HUES6 (cell line): ENCODE results near the gene HADHA.
A peak's percentile ranks its signal among the peaks of the same experiment; 100 is the strongest.

Source experiments
- H3K27ac ChIP-seq: 2 replicates; pipeline ENCODE4 v1.7.0; 2013; ENCODE audit warnings: low read depth, mild to moderate bottlenecking, low read length, inconsistent platforms
- H3K27me3 ChIP-seq: 2 replicates; pipeline ENCODE4 v1.6.1; 2013; ENCODE audit warnings: low read length; ENCODE audit not compliant: control insufficient read depth, insufficient read depth
- H3K36me3 ChIP-seq: 2 replicates; pipeline ENCODE4 v1.6.1; 2013; ENCODE audit warnings: low read length; ENCODE audit not compliant: control insufficient read depth, insufficient read depth
- H3K4me1 ChIP-seq: 2 replicates; pipeline ENCODE4 v1.6.1; 2013; ENCODE audit warnings: low read length; ENCODE audit not compliant: control insufficient read depth, insufficient read depth
- H3K4me3 ChIP-seq: 2 replicates; pipeline ENCODE4 v1.5.1; 2013; ENCODE audit warnings: low read depth, low read length
- H3K9ac ChIP-seq: one replicate; pipeline ENCODE4 v1.6.1; 2013; ENCODE audit warnings: mild to moderate bottlenecking, low read length
- H3K9me3 ChIP-seq: 2 replicates; pipeline ENCODE4 v1.6.1; 2013; ENCODE audit warnings: low read depth, low read length; ENCODE audit not compliant: control insufficient read depth, insufficient read depth

HADHA gene

DNA sequence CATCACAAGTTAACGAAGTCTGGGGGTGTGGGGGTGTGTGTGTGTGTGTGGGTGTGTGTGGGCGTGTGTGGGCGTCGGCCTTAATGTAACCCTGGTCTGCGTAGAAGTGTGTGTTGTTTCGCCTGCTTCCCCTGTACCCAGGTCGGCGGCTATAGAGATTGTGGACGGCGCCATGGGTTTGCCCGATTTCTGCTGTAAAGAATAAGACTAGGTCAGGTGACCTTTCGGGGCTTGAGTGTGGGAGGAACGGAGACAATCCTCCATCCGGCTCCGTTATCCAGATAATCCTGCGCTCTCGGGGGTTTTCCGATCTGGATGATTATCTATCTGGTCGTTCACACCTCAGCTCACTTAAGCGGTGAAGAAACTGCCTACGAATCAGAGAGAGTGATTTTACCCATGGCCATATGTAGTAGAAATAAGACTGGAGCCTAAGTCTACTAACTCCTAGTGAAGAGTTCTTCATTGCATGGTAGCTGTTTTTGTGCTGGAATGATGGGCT lies 850 bp upstream of the HADHA start:
- Histone ChIP-seq H3K9ac (peak overlapping the region; percentile 97), H3K4me1 (peaks cover 6% of the 10 kb centered on the region), H3K4me3 (peak overlapping the region; percentile 86), H3K27me3 (no peaks in the 10 kb centered on the region), H3K27ac (no peak overlapping the region; the same call in 1 of the 2 replicates), H3K36me3 (no peaks in the 10 kb centered on the region), H3K9me3 (no peaks in the 10 kb centered on the region)

DNA sequence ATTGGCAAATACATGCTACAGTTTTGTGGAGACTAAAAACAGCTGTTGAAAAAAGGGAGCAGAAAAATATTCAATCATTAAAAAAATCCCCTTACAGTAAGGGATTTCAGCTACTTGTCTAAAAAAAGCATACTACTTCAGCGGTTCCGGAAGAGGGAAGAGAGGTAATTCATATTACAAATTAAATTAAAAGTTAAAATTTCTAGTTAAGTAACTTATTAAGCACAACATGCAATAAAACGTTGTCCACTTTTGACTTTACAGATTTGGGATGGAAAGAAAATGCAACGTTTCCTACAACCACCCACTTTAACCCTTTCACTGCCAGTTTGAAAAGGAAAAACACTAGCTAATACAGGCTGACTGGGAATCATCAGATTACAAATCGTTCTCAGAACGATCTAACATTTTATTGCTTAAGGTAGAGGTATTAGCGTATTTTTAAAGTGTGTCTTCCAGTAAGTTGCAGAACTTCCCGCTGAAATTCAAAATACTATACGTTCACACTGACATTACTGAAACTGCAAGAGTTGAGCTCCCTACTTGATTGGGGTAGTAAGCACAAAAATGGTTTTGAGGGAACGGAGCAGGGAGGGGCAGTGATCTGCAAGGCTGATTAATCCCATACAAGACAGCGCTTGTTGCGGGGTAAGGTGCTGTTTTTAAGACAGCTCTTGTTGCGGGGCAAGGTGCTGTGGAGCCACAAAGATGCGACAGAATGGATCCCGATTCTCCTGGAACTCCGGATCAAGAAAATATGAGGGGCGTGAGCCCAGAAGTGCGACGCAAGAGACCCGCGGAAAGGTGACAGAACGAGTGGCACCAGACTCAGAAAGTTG lies 743 bp downstream of the HADHA start:
- Histone ChIP-seq H3K9me3 (no peaks in the 10 kb centered on the region), H3K9ac (peak overlapping the region; percentile 97), H3K27me3 (no peaks in the 10 kb centered on the region), H3K4me3 (peak overlapping the region; percentile 86), H3K36me3 (peaks cover 3% of the 10 kb centered on the region; the same call in 1 of the 2 replicates), H3K27ac (no peak overlapping the region), H3K4me1 (peaks cover 6% of the 10 kb centered on the region)

DNA sequence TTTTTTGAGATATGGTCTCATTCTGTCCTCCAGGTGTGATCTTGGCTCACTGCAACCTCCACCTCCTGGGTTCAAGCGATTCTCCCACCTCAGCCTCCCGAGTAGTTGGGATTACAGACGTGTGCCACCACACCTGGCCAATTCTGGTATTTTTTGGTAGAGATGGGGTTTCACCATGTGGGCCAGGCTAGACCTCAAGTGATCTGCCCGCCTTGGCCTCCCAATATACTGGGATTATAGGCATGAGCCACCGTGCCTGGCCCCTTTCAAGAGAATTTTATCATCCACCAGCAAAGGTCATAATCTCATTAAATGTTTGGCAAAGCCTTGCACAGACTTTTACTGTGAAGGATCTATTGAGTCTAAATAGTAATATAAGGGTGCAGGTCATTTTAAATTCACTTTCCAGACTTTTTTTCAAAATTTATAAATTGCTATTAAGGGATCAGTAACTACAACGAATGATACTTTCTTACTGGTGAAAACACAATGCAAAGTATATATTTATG lies 2.5 kb downstream of the HADHA start:
- peaks cover 6% of the 10 kb centered on the region for H3K4me1 ChIP-seq
- no peak overlapping the region for H3K9ac ChIP-seq
- no peak overlapping the region for H3K27ac ChIP-seq
- peaks cover 19% of the 10 kb centered on the region for H3K36me3 ChIP-seq
- H3K27me3 ChIP-seq, result no peaks in the 10 kb centered on the region
- H3K9me3 ChIP-seq, result no peaks in the 10 kb centered on the region
- H3K4me3 ChIP-seq, result peak overlapping the region; percentile 86; the same call in 1 of the 2 replicates

DNA sequence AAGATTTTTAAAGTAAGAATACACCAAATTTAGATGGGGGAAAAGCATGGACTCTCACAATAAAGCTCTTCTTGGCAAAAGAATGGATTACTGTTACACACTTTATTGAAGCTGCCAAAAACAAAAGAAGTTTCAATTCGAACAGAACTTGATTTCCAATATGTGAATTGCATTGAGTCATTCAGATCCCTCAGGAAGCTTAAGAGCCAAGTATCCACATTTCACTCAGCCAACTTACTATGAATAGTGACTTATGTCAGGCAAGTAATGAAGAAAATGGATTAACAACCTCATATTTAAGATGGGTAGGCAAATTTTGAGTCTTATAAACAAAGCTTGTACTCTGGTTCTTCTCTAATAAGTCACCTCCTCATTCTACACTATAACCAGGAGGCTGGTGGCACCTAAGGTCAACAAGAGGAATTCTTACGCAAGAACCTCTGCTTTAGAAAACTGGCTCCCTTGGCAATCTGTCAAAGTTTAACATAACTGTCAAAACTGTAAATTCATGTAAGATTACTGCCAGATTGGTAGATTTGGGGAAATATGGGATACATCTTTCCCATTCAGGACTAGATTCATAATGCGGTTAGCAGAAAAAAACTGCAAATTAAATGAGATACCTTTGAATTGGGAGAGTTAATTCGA lies 6.0 kb downstream of the HADHA start:
- Histone ChIP-seq H3K9me3 (no peaks in the 10 kb centered on the region), H3K4me1 (no peaks in the 10 kb centered on the region), H3K27me3 (no peaks in the 10 kb centered on the region), H3K27ac (no peak overlapping the region), H3K9ac (no peak overlapping the region), H3K36me3 (peaks cover 52% of the 10 kb centered on the region), H3K4me3 (no peak overlapping the region)

DNA sequence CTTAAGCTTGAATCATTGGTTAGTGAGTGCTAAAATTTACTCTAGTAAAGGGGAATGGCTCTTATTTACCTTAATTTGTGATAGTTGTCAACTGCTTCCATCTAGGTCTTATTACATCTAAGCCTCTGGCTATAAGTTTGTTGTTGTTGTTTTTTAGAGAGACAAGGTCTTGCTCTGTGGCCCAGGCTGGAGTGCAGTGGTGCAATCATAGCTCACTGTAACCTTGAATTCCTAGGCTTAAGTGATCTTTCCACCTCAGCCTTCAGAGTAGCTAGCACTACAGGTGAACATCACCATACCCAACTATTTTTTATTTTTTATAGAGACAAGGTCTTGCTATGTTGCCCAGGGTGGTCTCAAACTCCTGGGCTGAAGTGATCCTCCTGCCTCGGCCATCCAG lies 6.6 kb downstream of the HADHA start:
- Histone ChIP-seq H3K36me3 (peaks cover 58% of the 10 kb centered on the region), H3K4me3 (no peak overlapping the region), H3K4me1 (no peaks in the 10 kb centered on the region), H3K9me3 (no peaks in the 10 kb centered on the region), H3K27ac (no peak overlapping the region), H3K27me3 (no peaks in the 10 kb centered on the region), H3K9ac (no peak overlapping the region)

DNA sequence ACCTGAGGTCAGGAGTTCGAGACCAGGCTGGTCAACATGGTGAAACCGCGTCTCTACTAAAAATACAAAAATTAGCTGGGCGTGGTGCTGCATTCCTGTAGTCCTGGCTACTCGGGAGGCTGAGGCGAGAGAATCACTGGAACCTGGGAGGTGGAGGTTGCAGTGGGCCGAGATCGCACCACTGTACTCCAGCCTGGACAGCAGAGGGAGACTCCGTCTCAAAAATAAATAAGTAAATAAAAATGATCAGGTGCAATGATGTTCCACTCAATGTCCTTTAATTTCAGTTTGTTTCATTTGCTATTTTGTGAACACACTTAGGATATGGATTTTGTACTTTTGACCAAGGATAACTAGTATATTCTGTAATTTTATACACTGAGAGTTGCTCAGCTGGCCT lies 9.3 kb downstream of the HADHA start:
- no peaks in the 10 kb centered on the region for H3K4me1 ChIP-seq
- no peak overlapping the region for H3K27ac ChIP-seq
- H3K9ac ChIP-seq, result no peak overlapping the region
- no peak overlapping the region for H3K4me3 ChIP-seq
- no peaks in the 10 kb centered on the region for H3K9me3 ChIP-seq
- H3K36me3 ChIP-seq, result peaks cover 84% of the 10 kb centered on the region
- H3K27me3 ChIP-seq, result no peaks in the 10 kb centered on the region

DNA sequence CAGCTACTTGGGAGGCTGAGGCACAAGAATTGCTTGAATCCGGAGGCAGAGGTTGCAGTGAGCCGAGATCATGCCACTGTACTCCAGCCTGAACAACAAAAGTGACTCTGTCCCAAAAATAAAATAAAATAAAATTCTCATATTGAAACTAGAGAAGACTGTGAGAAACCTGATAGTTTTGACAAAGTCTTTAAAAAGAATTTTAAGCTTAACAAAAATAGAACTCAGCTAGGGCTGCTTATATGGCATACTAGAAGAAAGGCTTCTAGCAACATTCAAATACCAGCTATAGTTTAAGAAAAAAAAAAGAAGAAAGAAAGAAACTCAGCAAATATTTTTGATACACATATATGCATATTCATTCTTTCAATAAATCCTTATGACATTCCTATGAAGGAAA lies 13.6 kb downstream of the HADHA start:
- no peak overlapping the region for H3K27ac ChIP-seq
- no peaks in the 10 kb centered on the region for H3K4me1 ChIP-seq
- H3K27me3 ChIP-seq, result no peaks in the 10 kb centered on the region
- no peaks in the 10 kb centered on the region for H3K9me3 ChIP-seq
- H3K36me3 ChIP-seq, result peaks cover 94% of the 10 kb centered on the region
- no peak overlapping the region for H3K4me3 ChIP-seq
- H3K9ac ChIP-seq, result no peak overlapping the region

DNA sequence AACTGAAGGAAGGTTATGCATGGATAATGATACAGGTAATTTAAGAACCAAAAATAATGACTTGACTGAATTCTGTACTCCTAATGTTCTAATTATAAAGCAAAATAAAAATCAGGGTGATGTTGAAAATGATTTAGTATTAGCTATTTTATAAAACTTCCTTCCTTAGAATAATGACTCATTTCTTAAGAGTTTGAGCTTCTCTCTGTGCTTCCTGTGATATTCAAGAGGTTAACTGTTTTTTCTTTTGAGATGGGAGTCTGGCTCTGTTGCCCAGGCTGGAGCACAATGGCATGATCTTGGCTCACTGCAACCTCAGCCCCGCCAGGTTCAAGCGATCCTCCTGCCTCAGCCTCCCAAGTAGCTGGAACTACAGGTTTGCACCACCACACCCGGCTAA lies 14.8 kb downstream of the HADHA start:
- Histone ChIP-seq H3K9me3 (no peaks in the 10 kb centered on the region), H3K9ac (no peak overlapping the region), H3K4me3 (no peak overlapping the region), H3K27me3 (no peaks in the 10 kb centered on the region), H3K27ac (no peak overlapping the region), H3K36me3 (peaks cover 87% of the 10 kb centered on the region), H3K4me1 (no peaks in the 10 kb centered on the region)

DNA sequence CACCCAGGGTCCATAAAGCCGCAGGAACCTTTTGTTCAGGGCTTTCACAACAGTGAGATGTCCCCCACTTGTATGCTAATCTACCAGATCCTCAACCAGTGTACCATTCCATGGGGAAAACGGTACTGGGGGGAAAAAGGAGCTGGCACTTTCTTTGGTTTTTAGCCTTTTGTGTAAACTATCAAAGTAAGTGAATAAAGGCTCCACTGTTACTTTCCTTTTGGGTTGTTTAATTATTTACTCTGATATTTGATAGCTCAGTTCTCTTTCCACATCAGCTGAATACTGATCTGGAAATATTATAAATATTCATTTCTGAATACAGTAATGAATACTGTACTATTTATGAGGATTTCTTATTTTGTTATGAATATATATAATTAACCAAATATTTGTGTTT lies 20.3 kb downstream of the HADHA start:
- Histone ChIP-seq H3K36me3 (peaks cover 62% of the 10 kb centered on the region), H3K4me3 (no peak overlapping the region), H3K4me1 (no peaks in the 10 kb centered on the region), H3K9ac (no peak overlapping the region), H3K27ac (no peak overlapping the region), H3K9me3 (no peaks in the 10 kb centered on the region), H3K27me3 (no peaks in the 10 kb centered on the region)

DNA sequence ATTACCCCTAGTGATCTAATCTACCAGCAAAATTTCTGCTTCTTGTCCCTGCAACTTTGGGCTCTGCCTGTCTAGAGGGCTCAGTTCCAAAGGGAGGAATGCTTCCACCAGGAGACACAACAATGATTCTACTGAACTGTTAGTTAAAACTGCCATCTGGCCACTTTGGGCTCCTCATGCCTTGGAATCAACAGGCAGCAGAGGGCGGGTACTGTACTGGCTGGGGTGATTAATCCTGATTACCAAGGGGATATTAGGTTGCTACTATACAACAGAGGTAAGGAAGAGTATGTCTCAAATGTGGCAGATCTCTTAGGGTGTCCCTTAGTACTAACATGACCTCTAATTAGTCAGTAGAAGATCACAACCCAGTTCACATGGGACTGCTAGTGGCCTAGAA lies 21.4 kb downstream of the HADHA start:
- Histone ChIP-seq H3K36me3 (peaks cover 52% of the 10 kb centered on the region), H3K9me3 (no peaks in the 10 kb centered on the region), H3K9ac (no peak overlapping the region), H3K4me3 (no peak overlapping the region), H3K4me1 (no peaks in the 10 kb centered on the region), H3K27me3 (no peaks in the 10 kb centered on the region), H3K27ac (no peak overlapping the region)

DNA sequence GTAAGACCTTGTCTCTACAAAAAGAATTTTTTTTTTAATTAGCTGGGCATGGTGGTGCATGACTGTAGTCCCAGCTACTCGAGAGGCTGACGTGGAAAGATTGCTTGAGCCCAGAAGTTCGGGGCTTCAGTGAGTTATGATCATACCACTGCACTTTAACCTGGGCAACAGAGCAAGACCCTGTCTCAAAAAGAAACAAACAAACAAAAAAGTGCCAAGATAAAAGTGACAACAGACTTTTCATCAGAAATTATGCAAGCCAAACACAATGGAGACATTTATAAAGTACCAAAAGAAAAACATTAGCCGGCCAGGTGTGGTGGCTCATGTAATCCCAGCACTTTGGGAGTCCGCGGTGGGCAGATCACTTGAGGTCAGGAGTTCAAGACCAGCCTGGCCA lies 26.7 kb downstream of the HADHA start:
- Histone ChIP-seq H3K4me3 (no peak overlapping the region), H3K4me1 (no peaks in the 10 kb centered on the region), H3K9me3 (no peaks in the 10 kb centered on the region), H3K27ac (no peak overlapping the region), H3K9ac (no peak overlapping the region), H3K36me3 (peaks cover 65% of the 10 kb centered on the region), H3K27me3 (no peaks in the 10 kb centered on the region)
